Peyer's patch (tissue), 4 donors: ENCODE measurements around the gene TAS2R42.

Experiments used
- POLR2A ChIP-seq, 2 donors: fragments of 450-650 bp; IDR thresholded peaks; one replicate each; pipeline ENCODE4 v1.5.1; 2017; ENCODE audit warnings: antibody characterized with exemption in 2 of 2, mild to moderate bottlenecking in 2 of 2, moderate library complexity in 2 of 2
- TF ChIP-seq, protein P1 (sequence below), 6 experiments: fragments of 450-650 bp in 4 of 6; fragments of 200-600 bp in 2 of 6; sonication (generic) in 1 of 6; IDR thresholded peaks; one replicate each; pipeline ENCODE4 v1.5.1; 2017 to 2019; ENCODE audit warnings: antibody characterized with exemption in 6 of 6, mild to moderate bottlenecking in 3 of 6, moderate library complexity in 1 of 6

DNA sequence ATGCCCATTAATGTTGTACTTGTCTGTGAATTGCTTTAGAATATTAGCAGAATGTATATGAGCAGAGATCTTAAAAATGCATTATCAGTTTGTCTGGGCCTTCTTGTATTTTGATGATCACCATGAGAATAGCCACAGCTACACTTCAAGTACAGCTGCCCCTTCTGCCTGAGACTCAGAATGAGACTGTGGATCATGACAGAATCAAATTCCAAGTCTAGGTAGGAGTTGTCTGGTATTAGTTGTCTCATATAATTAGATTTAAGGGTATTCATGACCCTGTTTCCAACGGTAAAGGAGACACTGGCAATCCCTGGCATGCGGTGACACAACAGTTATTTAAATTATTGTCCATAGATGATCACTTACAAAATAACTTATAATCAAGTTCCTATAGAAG lies 34.0 kb downstream of the TAS2R42 start:
- TF ChIP-seq, protein P1, sequence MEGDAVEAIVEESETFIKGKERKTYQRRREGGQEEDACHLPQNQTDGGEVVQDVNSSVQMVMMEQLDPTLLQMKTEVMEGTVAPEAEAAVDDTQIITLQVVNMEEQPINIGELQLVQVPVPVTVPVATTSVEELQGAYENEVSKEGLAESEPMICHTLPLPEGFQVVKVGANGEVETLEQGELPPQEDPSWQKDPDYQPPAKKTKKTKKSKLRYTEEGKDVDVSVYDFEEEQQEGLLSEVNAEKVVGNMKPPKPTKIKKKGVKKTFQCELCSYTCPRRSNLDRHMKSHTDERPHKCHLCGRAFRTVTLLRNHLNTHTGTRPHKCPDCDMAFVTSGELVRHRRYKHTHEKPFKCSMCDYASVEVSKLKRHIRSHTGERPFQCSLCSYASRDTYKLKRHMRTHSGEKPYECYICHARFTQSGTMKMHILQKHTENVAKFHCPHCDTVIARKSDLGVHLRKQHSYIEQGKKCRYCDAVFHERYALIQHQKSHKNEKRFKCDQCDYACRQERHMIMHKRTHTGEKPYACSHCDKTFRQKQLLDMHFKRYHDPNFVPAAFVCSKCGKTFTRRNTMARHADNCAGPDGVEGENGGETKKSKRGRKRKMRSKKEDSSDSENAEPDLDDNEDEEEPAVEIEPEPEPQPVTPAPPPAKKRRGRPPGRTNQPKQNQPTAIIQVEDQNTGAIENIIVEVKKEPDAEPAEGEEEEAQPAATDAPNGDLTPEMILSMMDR (IDR thresholded peaks at IDR 0.05): no peak
- TF ChIP-seq POLR2A (IDR thresholded peaks at IDR 0.05): no peak
